Ovary (tissue), 9 donors: ENCODE results near the gene PDE7B. TPM values are rescaled to one million over a fixed set of nuclear protein-coding genes. Genes with fewer than 3 reads are reported as not detected.
A peak's percentile ranks its signal among the peaks of the same experiment; 100 is the strongest.
"Not testable (repeated sequence)": the region's sequence is repeated elsewhere in the genome, so short reads cannot be mapped to it uniquely, and the experiment has no call there.

Experiments
- DNase-seq, 5 donors: peaks; one replicate each; pipeline ENCODE4 v3.0.0-alpha.2; 2019 to 2020
- H3K27ac ChIP-seq, 2 donors: fragments of 200-600 bp; one replicate each; pipeline versions ENCODE4 v1.5.1 to v1.8.0; 2019 to 2022
- H3K27me3 ChIP-seq: fragments of 200-600 bp; one replicate; pipeline ENCODE4 v1.8.0; 2022
- H3K36me3 ChIP-seq: fragments of 200-600 bp; sonication (generic); one replicate; pipeline ENCODE4 v1.5.1; 2019
- H3K4me1 ChIP-seq: one replicate; pipeline ENCODE4 v1.8.1; 2013; ENCODE audit warnings: mild to moderate bottlenecking, moderate library complexity; ENCODE audit not compliant: insufficient read depth
- H3K4me3 ChIP-seq: fragments of 200-600 bp; sonication (generic); one replicate; pipeline ENCODE4 v1.5.1; 2017
- H3K9me3 ChIP-seq, 2 donors: fragments of 200-600 bp in 1 of 2; sonication (generic) in 1 of 2; one replicate each; pipeline versions ENCODE4 v1.5.1 to v1.8.1; 2013 to 2019; ENCODE audit warnings: mild to moderate bottlenecking in 1 of 2, moderate library complexity in 1 of 2
- EP300 ChIP-seq: sonication (generic); formaldehyde crosslinking; IDR thresholded peaks from one replicate; pipeline ENCODE4 v1.6.1; 2017; ENCODE audit warnings: antibody characterized with exemption
- POLR2A ChIP-seq: fragments of 450-650 bp; IDR thresholded peaks from one replicate; pipeline ENCODE4 v1.6.1; 2017; ENCODE audit warnings: antibody characterized with exemption, mild to moderate bottlenecking, moderate library complexity
- WGBS, 3 donors: extraction: QIAGEN DNeasy Blood & Tissue Kit in 1 of 3; methylation state at CpG; one replicate each; pipeline versions ENCODE4 v1.1.5 to v1.1.7; 2013 to 2017; 5-methylcytosine and 5-hydroxymethylcytosine counted together
- intact Hi-C, 4 donors: fragments of 100-400 bp; cut with DNase I; formaldehyde crosslinking; loops; one replicate each; pipeline versions ENCODE4 v1.11.0 to v1.15.1; 2022 to 2023
- polyA plus RNA-seq, 2 donors: library from polyadenylated mRNA; stranded (reverse); fragments of 200-250 nt in 1 of 2; fragments of 350-450 nt in 1 of 2; fragmentation: Illumina TruSeq in 1 of 2; extraction: RNeasy Lipid Tissue Mini Kit (QIAGEN cat#74804) in 1 of 2; gene quantifications; one replicate each; pipeline ENCODE4 v1.2.3, GENCODE V29; 2013 to 2014
- total RNA-seq, 7 donors: library from RNA; depleted of rRNA in 2 of 7; stranded (reverse); fragments of >200 nt in 2 of 7; fragmentation: NEBNext Ultra II Directional in 3 of 7; extraction: Animal tissue kit (Norgen Biotek cat#: 25700) in 3 of 7; gene quantifications; one replicate each; pipeline versions ENCODE4 v1.1.0 to v1.2.4, GENCODE V29; 2016 to 2023
- TF ChIP-seq, protein P1 (sequence below), 3 donors: fragments of 450-650 bp in 2 of 3; fragments of 200-600 bp in 1 of 3; IDR thresholded peaks; one replicate each; pipeline versions ENCODE4 v1.5.1 to v1.8.0; 2016 to 2022; ENCODE audit warnings: antibody characterized with exemption in 3 of 3, mild to moderate bottlenecking in 1 of 3
- donor health status: DM: no; HTN: no; CAD: no; lungs with moderate emphysema.
- donor health status: DM: no; HTN: no; CAD: no.
- donor health status: Bipolar disorder and iron deficiency.
- donor health status: DM: yes; HTN: yes; CAD: no.
- donor health status: DM: no; HTN: no; CAD: no.
- donor health status: DM: yes; HTN: yes; CAD: no.

PDE7B gene
- total and polyA plus RNA-seq, 9 donors, result 11.6 to 62.7 (median 21.6) TPM

DNA sequence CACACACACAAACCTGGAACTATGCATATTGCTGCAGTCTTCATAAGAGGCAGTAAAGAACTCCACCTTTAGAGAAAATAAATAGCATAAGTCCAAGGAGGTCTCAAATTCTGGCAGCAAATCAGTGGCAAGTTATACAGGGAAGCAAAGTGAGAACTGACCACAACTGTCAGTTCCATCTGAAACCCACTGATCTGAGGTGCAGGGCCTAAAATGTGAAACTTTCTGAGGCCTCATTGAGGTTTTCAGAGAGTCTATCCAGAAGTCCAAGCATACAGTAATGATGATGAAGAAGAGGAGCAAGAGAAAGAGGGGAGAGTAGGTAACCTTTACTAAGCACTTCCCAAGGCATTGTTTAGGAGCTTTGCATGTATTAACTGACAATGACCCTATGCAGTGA is 362.4 kb downstream of the PDE7B start:
- Histone ChIP-seq H3K4me1 (peaks cover 1% of the 10 kb centered on the region), H3K36me3 (no peaks in the 10 kb centered on the region), H3K4me3 (no peak overlapping the region), H3K27ac (no peak overlapping the region), H3K27me3 (no peaks in the 10 kb centered on the region), H3K9me3 (no peaks in the 10 kb centered on the region)
- intact Hi-C loops, result no loop called here
- TF ChIP-seq POLR2A (no peak), EP300 (no peak)
- TF ChIP-seq, protein P1, sequence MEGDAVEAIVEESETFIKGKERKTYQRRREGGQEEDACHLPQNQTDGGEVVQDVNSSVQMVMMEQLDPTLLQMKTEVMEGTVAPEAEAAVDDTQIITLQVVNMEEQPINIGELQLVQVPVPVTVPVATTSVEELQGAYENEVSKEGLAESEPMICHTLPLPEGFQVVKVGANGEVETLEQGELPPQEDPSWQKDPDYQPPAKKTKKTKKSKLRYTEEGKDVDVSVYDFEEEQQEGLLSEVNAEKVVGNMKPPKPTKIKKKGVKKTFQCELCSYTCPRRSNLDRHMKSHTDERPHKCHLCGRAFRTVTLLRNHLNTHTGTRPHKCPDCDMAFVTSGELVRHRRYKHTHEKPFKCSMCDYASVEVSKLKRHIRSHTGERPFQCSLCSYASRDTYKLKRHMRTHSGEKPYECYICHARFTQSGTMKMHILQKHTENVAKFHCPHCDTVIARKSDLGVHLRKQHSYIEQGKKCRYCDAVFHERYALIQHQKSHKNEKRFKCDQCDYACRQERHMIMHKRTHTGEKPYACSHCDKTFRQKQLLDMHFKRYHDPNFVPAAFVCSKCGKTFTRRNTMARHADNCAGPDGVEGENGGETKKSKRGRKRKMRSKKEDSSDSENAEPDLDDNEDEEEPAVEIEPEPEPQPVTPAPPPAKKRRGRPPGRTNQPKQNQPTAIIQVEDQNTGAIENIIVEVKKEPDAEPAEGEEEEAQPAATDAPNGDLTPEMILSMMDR (IDR thresholded peaks at IDR 0.05), result no peak
- DNase-seq, result no peak

DNA sequence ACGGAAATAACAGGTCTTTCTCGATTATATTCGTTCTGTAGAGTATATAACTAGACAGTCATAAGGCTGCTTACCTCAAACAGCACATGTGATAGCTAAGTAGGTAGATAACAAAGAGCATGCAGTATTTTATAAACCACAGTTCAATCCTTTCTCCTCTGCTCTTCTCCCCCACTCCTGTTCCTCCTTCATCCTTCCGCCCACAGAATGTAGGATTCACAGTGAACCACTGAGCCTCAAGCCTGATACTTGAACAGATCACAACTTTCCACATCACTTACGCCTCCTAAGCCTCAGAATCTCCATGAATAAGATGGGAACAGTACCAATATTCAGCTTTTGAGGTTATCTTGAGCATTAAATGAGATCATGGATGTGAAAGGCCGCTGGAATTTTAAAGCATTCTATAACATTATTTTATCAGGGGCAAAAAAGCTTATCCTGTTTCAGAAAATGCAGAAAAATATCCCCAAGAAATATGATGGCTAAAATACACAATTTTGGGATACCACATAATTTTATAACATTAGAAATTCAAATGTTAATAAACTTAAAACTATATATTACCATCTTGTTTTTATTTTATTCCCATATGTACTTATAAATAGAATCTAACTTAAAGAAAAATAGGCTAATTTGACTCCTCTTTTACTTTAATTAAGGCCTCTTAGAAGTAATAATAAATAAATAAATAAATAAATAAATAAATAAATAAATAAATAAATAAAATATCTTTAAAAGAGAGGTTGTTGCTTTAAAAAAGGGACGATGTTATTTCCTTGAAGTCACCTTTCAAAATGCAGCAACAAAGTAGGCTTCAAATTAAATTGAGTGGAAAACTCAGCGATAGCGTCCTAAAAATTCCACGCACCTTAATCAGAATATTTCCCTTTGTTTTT is 365.3 kb downstream of the PDE7B start:
- Histone ChIP-seq H3K27me3 (no peaks in the 10 kb centered on the region), H3K36me3 (no peaks in the 10 kb centered on the region), H3K4me3 (no peak overlapping the region), H3K9me3 (no peaks in the 10 kb centered on the region), H3K4me1 (no peaks in the 10 kb centered on the region), H3K27ac (no peak overlapping the region)
- TF ChIP-seq EP300, result no peak
- TF ChIP-seq, protein P1 (IDR thresholded peaks at IDR 0.05), result no peak
- TF ChIP-seq POLR2A, result no peak
- intact Hi-C loops, result no loop called here
- DNase-seq, result no peak
- WGBS, 3 donors, result 85 to 87% (median 87%) methylated on average over 10 of the region's 10 CpGs

- not testable (repeated sequence) for DNase-seq, H3K4me3 ChIP-seq, H3K4me1 ChIP-seq, H3K27me3 ChIP-seq, H3K36me3 ChIP-seq, H3K27ac ChIP-seq, H3K9me3 ChIP-seq
- WGBS, 3 donors, result 93 to 97% (median 93%) methylated on average over 4 of the region's 4 CpGs
- intact Hi-C loops, result loop anchor here (5.0 kb wide), 2 partner anchors 688 to 693 kb away; no protein-coding TSS in a partner anchor
These were observed 373.5 kb downstream of the PDE7B start for GRCh38 chr6:136224974-136225373.

- WGBS, 3 donors, result 82 to 83% (median 83%) methylated on average over 5 of the region's 5 CpGs
- Histone ChIP-seq H3K4me1 (peaks cover 1% of the 10 kb centered on the region), H3K27me3 (no peaks in the 10 kb centered on the region), H3K9me3 (no peaks in the 10 kb centered on the region), H3K36me3 (no peaks in the 10 kb centered on the region), H3K27ac (no peak overlapping the region), H3K4me3 (no peak overlapping the region)
- peak in 2 of 5 donors; percentile 26 to 31 for DNase-seq
- intact Hi-C loops, result loop anchor here (5.0 kb wide), 2 partner anchors 688 to 693 kb away; no protein-coding TSS in a partner anchor
- TF ChIP-seq POLR2A, result no peak
- TF ChIP-seq, protein P1 (IDR thresholded peaks at IDR 0.05), result no peak
- TF ChIP-seq EP300, result no peak
These were observed 374.0 kb downstream of the PDE7B start for GRCh38 chr6:136225496-136225895.
